SK-N-SH treated with all-trans-retinoic acid at 6 μM for 48 hours (cell line): Measurements from ENCODE around the gene THRB.
"Not testable (repeated sequence)": the region's sequence is repeated elsewhere in the genome, so short reads cannot be mapped to it uniquely, and the experiment has no call there.

Experiments
- ATAC-seq: fragments of 200-7000 bp; cut with Tn5 transposase; 3 replicates; pipeline ENCODE4 v1.9.1; 2020; ENCODE audit warnings: mild to moderate bottlenecking, moderate library complexity
- ARNTL ChIP-seq: fragments of 450-650 bp; formaldehyde crosslinking; IDR thresholded peaks from 2 replicates; pipeline ENCODE4 v1.5.0; 2020; ENCODE audit warnings: low read depth, mild to moderate bottlenecking, moderate library complexity, borderline replicate concordance
- BACH2 ChIP-seq: fragments of 250-450 bp; sonication (Bioruptor Pico); IDR thresholded peaks from 2 replicates; pipeline ENCODE4 v1.9.0; 2021; ENCODE audit warnings: mild to moderate bottlenecking, borderline replicate concordance
- CSDC2 ChIP-seq: fragments of 250-450 bp; sonication (Bioruptor Pico); IDR thresholded peaks from 2 replicates; pipeline ENCODE4 v1.5.0; 2020; ENCODE audit warnings: mild to moderate bottlenecking, moderate library complexity
- ESRRG ChIP-seq: fragments of 250-450 bp; sonication (Bioruptor Pico); IDR thresholded peaks from 2 replicates; pipeline ENCODE4 v1.6.1; 2021; ENCODE audit warnings: mild to moderate bottlenecking
- GLIS3 ChIP-seq: fragments of 250-450 bp; sonication (Bioruptor Pico); IDR thresholded peaks from 2 replicates; pipeline ENCODE4 v1.5.0; 2020; ENCODE audit warnings: mild to moderate bottlenecking, moderate library complexity
- ISL1 ChIP-seq: fragments of 250-450 bp; sonication (Bioruptor Pico); IDR thresholded peaks from 2 replicates; pipeline ENCODE4 v2.1.2; 2022; ENCODE audit warnings: mild to moderate bottlenecking, moderate library complexity
- OSR1 ChIP-seq: fragments of 250-450 bp; sonication (Bioruptor Pico); IDR thresholded peaks from 2 replicates; pipeline ENCODE4 v1.8.0; 2022; ENCODE audit warnings: moderate library complexity, mild to moderate bottlenecking, inconsistent platforms
- PPARA ChIP-seq: fragments of 250-450 bp; sonication (Bioruptor Pico); IDR thresholded peaks from 2 replicates; pipeline ENCODE4 v1.5.0; 2020; ENCODE audit warnings: mild to moderate bottlenecking, borderline replicate concordance
- RARB ChIP-seq: fragments of 250-450 bp; sonication (Bioruptor Pico); IDR thresholded peaks from 2 replicates; pipeline ENCODE4 v1.8.0; 2021; ENCODE audit warnings: mild to moderate bottlenecking, moderate library complexity
- SNAI2 ChIP-seq: fragments of 250-450 bp; sonication (Bioruptor Pico); IDR thresholded peaks from 2 replicates; pipeline ENCODE4 v1.5.0; 2020; ENCODE audit warnings: mild to moderate bottlenecking, moderate library complexity
- TCF4 ChIP-seq: fragments of 250-450 bp; sonication (Bioruptor Pico); IDR thresholded peaks from 2 replicates; pipeline ENCODE4 v1.8.0; 2021; ENCODE audit warnings: mild to moderate bottlenecking, moderate library complexity, borderline replicate concordance
- TOX ChIP-seq: fragments of 250-450 bp; sonication (Bioruptor Pico); IDR thresholded peaks from 2 replicates; pipeline ENCODE4 v1.8.0; 2021; ENCODE audit warnings: mild to moderate bottlenecking, moderate library complexity, borderline replicate concordance
- ZC3H10 ChIP-seq: fragments of 250-450 bp; sonication (Bioruptor Pico); IDR thresholded peaks from 2 replicates; pipeline ENCODE4 v1.5.1; 2021; ENCODE audit warnings: mild to moderate bottlenecking, moderate library complexity
- ZFP3 ChIP-seq: fragments of 250-450 bp; sonication (Bioruptor Pico); IDR thresholded peaks from 2 replicates; pipeline ENCODE4 v1.5.0; 2020; ENCODE audit warnings: mild to moderate bottlenecking, moderate library complexity
- ZFP30 ChIP-seq: fragments of 450-650 bp; formaldehyde crosslinking; IDR thresholded peaks from 2 replicates; pipeline ENCODE4 v1.5.0; 2022; ENCODE audit warnings: mild to moderate bottlenecking, moderate library complexity
- ZNF565 ChIP-seq: fragments of 450-650 bp; formaldehyde crosslinking; conservative IDR thresholded peaks from 2 replicates; pipeline ENCODE4 v1.5.0; 2020; ENCODE audit warnings: low read depth, mild to moderate bottlenecking, moderate library complexity
- ZNF70 ChIP-seq: fragments of 450-650 bp; formaldehyde crosslinking; IDR thresholded peaks from 2 replicates; pipeline ENCODE4 v1.5.0; 2020; ENCODE audit warnings: mild to moderate bottlenecking, moderate library complexity
- ZNF8 ChIP-seq: fragments of 450-650 bp; formaldehyde crosslinking; IDR thresholded peaks from 2 replicates; pipeline ENCODE4 v1.5.0; 2020; ENCODE audit warnings: mild to moderate bottlenecking, moderate library complexity
- TF ChIP-seq, protein P1 (sequence below): fragments of 250-450 bp; sonication (Bioruptor Pico); IDR thresholded peaks from 2 replicates; pipeline ENCODE4 v1.5.1; 2021; ENCODE audit warnings: mild to moderate bottlenecking, moderate library complexity
- TF ChIP-seq, protein P2 (sequence below): fragments of 250-450 bp; sonication (Bioruptor Pico); IDR thresholded peaks from 2 replicates; pipeline ENCODE4 v1.5.0; 2020; ENCODE audit warnings: mild to moderate bottlenecking, moderate library complexity
- TF ChIP-seq, protein P3 (sequence below): fragments of 250-450 bp; sonication (Bioruptor Pico); IDR thresholded peaks from 2 replicates; pipeline ENCODE4 v1.5.1; 2020; ENCODE audit warnings: low read depth, mild to moderate bottlenecking, moderate library complexity
- TF ChIP-seq, protein P4 (sequence below): fragments of 250-450 bp; sonication (Bioruptor Pico); IDR thresholded peaks from 2 replicates; pipeline ENCODE4 v1.8.0; 2020; ENCODE audit warnings: mild to moderate bottlenecking, moderate library complexity, borderline replicate concordance

The THRB gene

DNA sequence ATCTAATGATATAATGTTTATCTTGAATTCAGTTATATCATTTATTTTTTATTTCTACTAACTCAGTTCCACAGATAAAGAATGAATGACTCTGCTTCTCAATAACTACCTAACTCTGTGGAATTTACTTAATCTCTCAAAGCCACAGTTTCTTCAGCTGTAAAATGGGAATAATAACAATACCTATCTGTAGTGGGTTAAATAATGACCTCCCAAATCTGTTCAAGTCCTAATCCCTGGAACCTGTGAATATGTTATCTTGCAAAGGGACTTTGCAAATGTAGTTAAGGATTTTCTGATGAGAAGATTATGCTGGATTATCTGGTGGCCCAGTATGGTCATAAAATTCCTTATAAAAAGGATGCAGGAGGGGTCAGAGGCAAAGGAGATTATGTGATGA lies 61.7 kb downstream of the THRB start:
- no peak for ATAC-seq
- TF ChIP-seq RARB (CRISPR knock-in tag) (no peak), ZNF565 (CRISPR knock-in tag) (no peak), ZFP30 (CRISPR knock-in tag) (no peak), ZNF70 (CRISPR knock-in tag) (no peak), PPARA (CRISPR knock-in tag) (no peak), ZFP3 (CRISPR knock-in tag) (no peak), TOX (CRISPR knock-in tag) (no peak), CSDC2 (CRISPR knock-in tag) (no peak)
- TF ChIP-seq, protein P1, sequence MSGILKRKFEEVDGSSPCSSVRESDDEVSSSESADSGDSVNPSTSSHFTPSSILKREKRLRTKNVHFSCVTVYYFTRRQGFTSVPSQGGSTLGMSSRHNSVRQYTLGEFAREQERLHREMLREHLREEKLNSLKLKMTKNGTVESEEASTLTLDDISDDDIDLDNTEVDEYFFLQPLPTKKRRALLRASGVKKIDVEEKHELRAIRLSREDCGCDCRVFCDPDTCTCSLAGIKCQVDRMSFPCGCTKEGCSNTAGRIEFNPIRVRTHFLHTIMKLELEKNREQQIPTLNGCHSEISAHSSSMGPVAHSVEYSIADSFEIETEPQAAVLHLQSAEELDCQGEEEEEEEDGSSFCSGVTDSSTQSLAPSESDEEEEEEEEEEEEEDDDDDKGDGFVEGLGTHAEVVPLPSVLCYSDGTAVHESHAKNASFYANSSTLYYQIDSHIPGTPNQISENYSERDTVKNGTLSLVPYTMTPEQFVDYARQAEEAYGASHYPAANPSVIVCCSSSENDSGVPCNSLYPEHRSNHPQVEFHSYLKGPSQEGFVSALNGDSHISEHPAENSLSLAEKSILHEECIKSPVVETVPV (CRISPR knock-in tag): no peak

DNA sequence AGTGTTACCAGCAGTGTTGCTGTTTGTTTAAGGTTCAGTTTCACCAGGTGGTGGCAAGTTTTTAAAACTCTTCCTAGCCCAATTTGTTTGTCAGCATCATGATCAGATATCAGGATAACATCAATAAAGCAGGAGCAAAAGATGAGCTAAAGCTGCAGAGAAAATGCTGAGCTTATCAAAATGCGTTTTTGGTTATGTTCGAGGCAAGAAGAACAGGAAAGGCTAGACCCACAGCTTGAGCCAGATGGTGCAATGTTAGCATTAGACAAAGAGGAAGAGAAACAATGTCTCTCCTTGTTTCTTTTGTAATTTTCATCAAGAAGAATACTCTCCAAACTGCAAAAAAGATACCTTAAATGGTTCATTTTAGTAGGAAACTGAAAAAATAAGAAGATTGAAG lies 66.2 kb downstream of the THRB start:
- TF ChIP-seq PPARA (CRISPR knock-in tag) (no peak), TOX (CRISPR knock-in tag) (no peak), SNAI2 (CRISPR knock-in tag) (no peak)
- TF ChIP-seq, protein P2, sequence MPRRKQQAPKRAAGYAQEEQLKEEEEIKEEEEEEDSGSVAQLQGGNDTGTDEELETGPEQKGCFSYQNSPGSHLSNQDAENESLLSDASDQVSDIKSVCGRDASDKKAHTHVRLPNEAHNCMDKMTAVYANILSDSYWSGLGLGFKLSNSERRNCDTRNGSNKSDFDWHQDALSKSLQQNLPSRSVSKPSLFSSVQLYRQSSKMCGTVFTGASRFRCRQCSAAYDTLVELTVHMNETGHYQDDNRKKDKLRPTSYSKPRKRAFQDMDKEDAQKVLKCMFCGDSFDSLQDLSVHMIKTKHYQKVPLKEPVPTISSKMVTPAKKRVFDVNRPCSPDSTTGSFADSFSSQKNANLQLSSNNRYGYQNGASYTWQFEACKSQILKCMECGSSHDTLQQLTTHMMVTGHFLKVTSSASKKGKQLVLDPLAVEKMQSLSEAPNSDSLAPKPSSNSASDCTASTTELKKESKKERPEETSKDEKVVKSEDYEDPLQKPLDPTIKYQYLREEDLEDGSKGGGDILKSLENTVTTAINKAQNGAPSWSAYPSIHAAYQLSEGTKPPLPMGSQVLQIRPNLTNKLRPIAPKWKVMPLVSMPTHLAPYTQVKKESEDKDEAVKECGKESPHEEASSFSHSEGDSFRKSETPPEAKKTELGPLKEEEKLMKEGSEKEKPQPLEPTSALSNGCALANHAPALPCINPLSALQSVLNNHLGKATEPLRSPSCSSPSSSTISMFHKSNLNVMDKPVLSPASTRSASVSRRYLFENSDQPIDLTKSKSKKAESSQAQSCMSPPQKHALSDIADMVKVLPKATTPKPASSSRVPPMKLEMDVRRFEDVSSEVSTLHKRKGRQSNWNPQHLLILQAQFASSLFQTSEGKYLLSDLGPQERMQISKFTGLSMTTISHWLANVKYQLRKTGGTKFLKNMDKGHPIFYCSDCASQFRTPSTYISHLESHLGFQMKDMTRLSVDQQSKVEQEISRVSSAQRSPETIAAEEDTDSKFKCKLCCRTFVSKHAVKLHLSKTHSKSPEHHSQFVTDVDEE (CRISPR knock-in tag): no peak
- TF ChIP-seq, protein P3, sequence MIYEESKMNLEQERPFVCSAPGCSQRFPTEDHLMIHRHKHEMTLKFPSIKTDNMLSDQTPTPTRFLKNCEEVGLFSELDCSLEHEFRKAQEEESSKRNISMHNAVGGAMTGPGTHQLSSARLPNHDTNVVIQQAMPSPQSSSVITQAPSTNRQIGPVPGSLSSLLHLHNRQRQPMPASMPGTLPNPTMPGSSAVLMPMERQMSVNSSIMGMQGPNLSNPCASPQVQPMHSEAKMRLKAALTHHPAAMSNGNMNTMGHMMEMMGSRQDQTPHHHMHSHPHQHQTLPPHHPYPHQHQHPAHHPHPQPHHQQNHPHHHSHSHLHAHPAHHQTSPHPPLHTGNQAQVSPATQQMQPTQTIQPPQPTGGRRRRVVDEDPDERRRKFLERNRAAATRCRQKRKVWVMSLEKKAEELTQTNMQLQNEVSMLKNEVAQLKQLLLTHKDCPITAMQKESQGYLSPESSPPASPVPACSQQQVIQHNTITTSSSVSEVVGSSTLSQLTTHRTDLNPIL (CRISPR knock-in tag): no peak
- TF ChIP-seq, all 23 proteins: peak for 0
- ATAC-seq: no peak

DNA sequence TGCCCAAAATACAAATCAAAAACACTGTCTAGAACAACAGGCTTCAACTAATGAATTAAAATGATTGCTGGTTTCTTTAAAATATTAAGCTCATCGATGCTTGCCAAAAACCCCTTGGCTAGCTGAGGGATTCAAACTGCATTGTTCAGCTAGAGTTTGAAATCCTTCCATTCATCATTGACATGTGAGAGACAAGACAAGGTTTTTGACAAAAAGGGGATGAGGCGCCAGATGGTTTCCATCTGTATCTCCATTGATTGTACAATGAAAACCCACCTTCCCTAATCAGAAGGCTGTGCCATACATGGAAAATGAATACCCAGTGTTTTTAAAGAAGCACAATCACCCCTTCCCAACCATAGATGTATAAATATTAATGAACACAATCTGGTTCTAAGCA lies 67.8 kb downstream of the THRB start:
- TF ChIP-seq ZNF565 (CRISPR knock-in tag) (no peak), ZNF70 (CRISPR knock-in tag) (no peak), CSDC2 (CRISPR knock-in tag) (no peak), SNAI2 (CRISPR knock-in tag) (no peak), ZFP30 (CRISPR knock-in tag) (no peak), RARB (CRISPR knock-in tag) (no peak), TCF4 (CRISPR knock-in tag) (no peak), TOX (CRISPR knock-in tag) (no peak), GLIS3 (CRISPR knock-in tag) (no peak), ZC3H10 (CRISPR knock-in tag) (no peak)
- TF ChIP-seq, protein P1 (CRISPR knock-in tag): no peak
- no peak for ATAC-seq

DNA sequence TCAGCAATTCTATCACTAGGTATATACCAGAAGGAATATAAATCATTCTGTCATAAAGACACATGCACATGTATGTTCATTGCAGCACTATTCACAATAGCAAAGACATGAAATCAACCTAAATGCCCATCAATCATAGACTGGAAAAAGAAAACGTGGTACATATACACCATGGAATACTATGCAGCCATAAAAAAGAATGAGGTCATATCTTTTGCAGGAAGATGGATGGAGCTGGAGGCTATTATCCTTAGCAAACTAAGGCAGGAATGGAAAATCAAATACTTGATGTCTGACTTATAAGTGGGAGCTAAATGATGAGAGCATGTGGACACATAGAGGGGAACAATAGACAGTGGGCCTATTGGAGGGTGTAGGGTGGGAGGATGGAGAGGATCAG lies 73.8 kb downstream of the THRB start:
- ATAC-seq: not testable (repeated sequence)

DNA sequence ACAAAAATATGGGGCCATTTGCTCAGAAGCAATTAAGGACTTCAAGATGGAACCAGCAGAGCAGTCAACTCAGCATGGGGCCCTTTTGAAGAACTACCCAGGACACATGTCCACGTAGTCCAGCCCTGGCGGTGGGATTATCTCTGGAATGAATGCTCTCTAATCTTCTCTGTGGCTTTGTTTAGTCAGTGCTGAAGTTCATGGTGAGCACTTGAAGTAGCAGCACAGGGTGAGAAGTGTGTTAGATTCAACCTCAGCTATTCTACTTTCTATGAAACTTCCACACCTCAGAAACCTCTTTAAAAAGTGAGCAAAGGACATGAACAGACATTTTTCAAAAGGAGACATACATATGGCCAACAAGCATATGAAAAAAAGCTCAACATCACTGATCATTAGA lies 74.4 kb downstream of the THRB start:
- no peak for ATAC-seq
- TF ChIP-seq ZNF70 (CRISPR knock-in tag) (no peak), ZNF8 (no peak), ZFP3 (CRISPR knock-in tag) (no peak), ESRRG (CRISPR knock-in tag) (no peak), ZC3H10 (CRISPR knock-in tag) (no peak), ISL1 (CRISPR knock-in tag) (no peak), CSDC2 (CRISPR knock-in tag) (no peak), ZNF565 (CRISPR knock-in tag) (no peak), ARNTL (CRISPR knock-in tag) (no peak), PPARA (CRISPR knock-in tag) (no peak), BACH2 (no peak), TCF4 (CRISPR knock-in tag) (no peak), OSR1 (CRISPR knock-in tag) (no peak), GLIS3 (CRISPR knock-in tag) (no peak), SNAI2 (CRISPR knock-in tag) (no peak), TOX (CRISPR knock-in tag) (no peak)
- TF ChIP-seq, protein P4, sequence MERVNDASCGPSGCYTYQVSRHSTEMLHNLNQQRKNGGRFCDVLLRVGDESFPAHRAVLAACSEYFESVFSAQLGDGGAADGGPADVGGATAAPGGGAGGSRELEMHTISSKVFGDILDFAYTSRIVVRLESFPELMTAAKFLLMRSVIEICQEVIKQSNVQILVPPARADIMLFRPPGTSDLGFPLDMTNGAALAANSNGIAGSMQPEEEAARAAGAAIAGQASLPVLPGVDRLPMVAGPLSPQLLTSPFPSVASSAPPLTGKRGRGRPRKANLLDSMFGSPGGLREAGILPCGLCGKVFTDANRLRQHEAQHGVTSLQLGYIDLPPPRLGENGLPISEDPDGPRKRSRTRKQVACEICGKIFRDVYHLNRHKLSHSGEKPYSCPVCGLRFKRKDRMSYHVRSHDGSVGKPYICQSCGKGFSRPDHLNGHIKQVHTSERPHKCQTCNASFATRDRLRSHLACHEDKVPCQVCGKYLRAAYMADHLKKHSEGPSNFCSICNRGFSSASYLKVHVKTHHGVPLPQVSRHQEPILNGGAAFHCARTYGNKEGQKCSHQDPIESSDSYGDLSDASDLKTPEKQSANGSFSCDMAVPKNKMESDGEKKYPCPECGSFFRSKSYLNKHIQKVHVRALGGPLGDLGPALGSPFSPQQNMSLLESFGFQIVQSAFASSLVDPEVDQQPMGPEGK (CRISPR knock-in tag): no peak
- TF ChIP-seq, all 23 proteins: peak for 0
